HG02981 (cell line): ENCODE data around the gene PTPRO.

Experiments
- ATAC-seq: cut with Tn5 transposase; IDR thresholded peaks from one replicate; pipeline ENCODE4 v1.9.1; 2021; ENCODE audit warnings: mild to moderate bottlenecking, moderate library complexity; ENCODE audit not compliant: unreplicated experiment

PTPRO gene

GRCh38 chr12:15550793-15551192, 228.5 kb downstream of the PTPRO start:
- ATAC-seq: no peak

- ATAC-seq: no peak
Measured at GRCh38 chr12:15555446-15555845, 233.1 kb downstream of the PTPRO start.

GRCh38 chr12:15556411-15557102, 234.2 kb downstream of the PTPRO start:
- no peak for ATAC-seq

- ATAC-seq: no peak
Measured at GRCh38 chr12:15558915-15559528, 236.7 kb downstream of the PTPRO start.

- ATAC-seq: no peak
Measured at GRCh38 chr12:15561396-15561795, 239.1 kb downstream of the PTPRO start.

GRCh38 chr12:15562263-15562662, 240.0 kb downstream of the PTPRO start:
- ATAC-seq: no peak

- ATAC-seq: peak; percentile 54
Measured at GRCh38 chr12:15563663-15564062, 241.4 kb downstream of the PTPRO start.

GRCh38 chr12:15574353-15574752, 252.0 kb downstream of the PTPRO start:
- no peak for ATAC-seq

GRCh38 chr12:15575671-15576541, 253.6 kb downstream of the PTPRO start:
- ATAC-seq: no peak

- ATAC-seq: no peak
Measured at GRCh38 chr12:15580431-15580830, 258.1 kb downstream of the PTPRO start.

GRCh38 chr12:15581006-15581405, 258.7 kb downstream of the PTPRO start:
- no peak for ATAC-seq

- no peak for ATAC-seq
Measured at GRCh38 chr12:15583804-15584203, 261.5 kb downstream of the PTPRO start.

GRCh38 chr12:15584366-15585041, 262.2 kb downstream of the PTPRO start:
- ATAC-seq: no peak

GRCh38 chr12:15589328-15590032, 267.2 kb downstream of the PTPRO start:
- ATAC-seq: no peak

GRCh38 chr12:15590180-15590826, 268.0 kb downstream of the PTPRO start:
- ATAC-seq: peak; percentile 94

- no peak for ATAC-seq
Measured at GRCh38 chr12:15591811-15592210, 269.5 kb downstream of the PTPRO start.

- ATAC-seq: no peak
Measured at GRCh38 chr12:15592934-15593333, 270.6 kb downstream of the PTPRO start.

GRCh38 chr12:15596174-15596573, 273.9 kb downstream of the PTPRO start:
- ATAC-seq: no peak

- ATAC-seq: no peak
Measured at GRCh38 chr12:15597125-15597830, 275.0 kb downstream of the PTPRO start.
